Measurements from ENCODE around the gene CAPS.
"Not testable (repeated sequence)": the region's sequence is repeated elsewhere in the genome, so short reads cannot be mapped to it uniquely, and the experiment has no call there.

CAPS gene

GRCh38 chr19:5867201-5868136 lies 46.6 kb upstream of the CAPS start:
- DNase-seq: no peak
- ATAC-seq (ENCODE audit: insufficient read depth, low read depth): no peak
- no peak overlapping the region for H3K4me3 ChIP-seq (ENCODE audit: low read depth in 1 of 2, low read length in 2 of 2)
- no peak overlapping the region for H3K9ac ChIP-seq (ENCODE audit: low read depth, low read length)
- H3K27ac ChIP-seq (ENCODE audit: low read length): no peak overlapping the region
- no peak overlapping the region for H3K4me2 ChIP-seq (ENCODE audit: insufficient read depth, low read length)
- no peak for TF ChIP-seq EZH2 (IDR thresholded peaks at IDR 0.05; ENCODE audit: borderline replicate concordance, low read depth, low read length, severe bottlenecking)
- no peak for TF ChIP-seq CTCF (IDR thresholded peaks at IDR 0.05; ENCODE audit: borderline replicate concordance, extremely low read depth, low read length, poor library complexity, severe bottlenecking)
- H2AFZ ChIP-seq (ENCODE audit: low read depth, low read length): no peak overlapping the region
- H3K4me1 ChIP-seq (ENCODE audit: insufficient read depth, low read length): no peaks in the 10 kb centered on the region
- no peaks in the 10 kb centered on the region for H4K20me1 ChIP-seq (ENCODE audit: insufficient read depth, low read length)
- no peaks in the 10 kb centered on the region for H3K79me2 ChIP-seq (ENCODE audit: insufficient read depth, low read length)
- no peaks in the 10 kb centered on the region for H3K27me3 ChIP-seq (ENCODE audit: insufficient read depth, low read length, poor library complexity)
- H3K9me3 ChIP-seq (ENCODE audit: insufficient read depth, low read length, severe bottlenecking): no peaks in the 10 kb centered on the region
- H3K36me3 ChIP-seq (ENCODE audit: insufficient read depth, low read length): no peaks in the 10 kb centered on the region

GRCh38 chr19:5870986-5871394 lies 43.1 kb upstream of the CAPS start:
- Histone ChIP-seq H3K4me1 (ENCODE audit: insufficient read depth, low read length) (no peaks in the 10 kb centered on the region), H3K79me2 (ENCODE audit: insufficient read depth, low read length) (no peaks in the 10 kb centered on the region), H3K9me3 (ENCODE audit: insufficient read depth, low read length, severe bottlenecking) (no peaks in the 10 kb centered on the region), H3K4me2 (ENCODE audit: insufficient read depth, low read length) (no peak overlapping the region), H2AFZ (ENCODE audit: low read depth, low read length) (no peak overlapping the region), H3K9ac (ENCODE audit: low read depth, low read length) (no peak overlapping the region), H4K20me1 (ENCODE audit: insufficient read depth, low read length) (no peaks in the 10 kb centered on the region), H3K27ac (ENCODE audit: low read length) (no peak overlapping the region), H3K27me3 (ENCODE audit: insufficient read depth, low read length, poor library complexity) (no peaks in the 10 kb centered on the region), H3K4me3 (ENCODE audit: low read depth in 1 of 2, low read length in 2 of 2) (no peak overlapping the region), H3K36me3 (ENCODE audit: insufficient read depth, low read length) (no peaks in the 10 kb centered on the region)
- ATAC-seq (ENCODE audit: insufficient read depth, low read depth): no peak
- DNase-seq: no peak
- TF ChIP-seq CTCF (IDR thresholded peaks at IDR 0.05; ENCODE audit: borderline replicate concordance, extremely low read depth, low read length, poor library complexity, severe bottlenecking) (no peak), EZH2 (IDR thresholded peaks at IDR 0.05; ENCODE audit: borderline replicate concordance, low read depth, low read length, severe bottlenecking) (no peak)

- DNase-seq: no peak
Observed at GRCh38 chr19:5873617-5874199, 40.3 kb upstream of the CAPS start.

GRCh38 chr19:5874496-5874895 lies 39.6 kb upstream of the CAPS start:
- not testable (repeated sequence) for H3K79me2 ChIP-seq (ENCODE audit: insufficient read depth, low read length); H3K4me3 ChIP-seq (ENCODE audit: low read depth in 1 of 2, low read length in 2 of 2); H3K4me1 ChIP-seq (ENCODE audit: insufficient read depth, low read length); H3K4me2 ChIP-seq (ENCODE audit: insufficient read depth, low read length); H2AFZ ChIP-seq (ENCODE audit: low read depth, low read length); H4K20me1 ChIP-seq (ENCODE audit: insufficient read depth, low read length); H3K27ac ChIP-seq (ENCODE audit: low read length); ATAC-seq (ENCODE audit: insufficient read depth, low read depth); DNase-seq; H3K36me3 ChIP-seq (ENCODE audit: insufficient read depth, low read length); H3K9ac ChIP-seq (ENCODE audit: low read depth, low read length); H3K27me3 ChIP-seq (ENCODE audit: insufficient read depth, low read length, poor library complexity); H3K9me3 ChIP-seq (ENCODE audit: insufficient read depth, low read length, severe bottlenecking)

More at GRCh38 chr19:5873617-5874199, 40.3 kb upstream of the CAPS start:
- Histone ChIP-seq H3K9ac (ENCODE audit: low read depth, low read length) (no peak overlapping the region), H3K9me3 (ENCODE audit: insufficient read depth, low read length, severe bottlenecking) (no peaks in the 10 kb centered on the region), H2AFZ (ENCODE audit: low read depth, low read length) (no peak overlapping the region), H3K27me3 (ENCODE audit: insufficient read depth, low read length, poor library complexity) (no peaks in the 10 kb centered on the region), H3K79me2 (ENCODE audit: insufficient read depth, low read length) (no peaks in the 10 kb centered on the region), H3K4me3 (ENCODE audit: low read depth in 1 of 2, low read length in 2 of 2) (no peak overlapping the region), H3K36me3 (ENCODE audit: insufficient read depth, low read length) (no peaks in the 10 kb centered on the region), H3K4me2 (ENCODE audit: insufficient read depth, low read length) (no peak overlapping the region), H3K4me1 (ENCODE audit: insufficient read depth, low read length) (no peaks in the 10 kb centered on the region), H4K20me1 (ENCODE audit: insufficient read depth, low read length) (no peaks in the 10 kb centered on the region), H3K27ac (ENCODE audit: low read length) (no peak overlapping the region)
- TF ChIP-seq CTCF (IDR thresholded peaks at IDR 0.05; ENCODE audit: borderline replicate concordance, extremely low read depth, low read length, poor library complexity, severe bottlenecking) (no peak), EZH2 (IDR thresholded peaks at IDR 0.05; ENCODE audit: borderline replicate concordance, low read depth, low read length, severe bottlenecking) (no peak)
- no peak for ATAC-seq (ENCODE audit: insufficient read depth, low read depth)

All from DND-41 (cell line).